ENCODE measurements around the gene SYNRG.

Gene SYNRG

GRCh38 chr17:37543637-37544052 is 65.6 kb downstream of the SYNRG start:
- CTCF ChIA-PET: interaction anchor here (0.8 kb wide), 1 partner anchor 273 kb away, joined by 5 read pairs; no protein-coding TSS in a partner anchor
- H3K36me3 Mint-ChIP-seq: peaks cover 51% of the 10 kb centered on the region

GRCh38 chr17:37541880-37542660 is 67.1 kb downstream of the SYNRG start:
- Mint-ChIP-seq H3K27me3 (no peaks in the 10 kb centered on the region), H3K4me3 (no peak overlapping the region), H3K27ac (peak overlapping the region; percentile 4), H3K4me1 (peaks cover 3% of the 10 kb centered on the region), H3K36me3 (peaks cover 60% of the 10 kb centered on the region), H3K9me3 (no peaks in the 10 kb centered on the region)
- DNase-seq: no peak
- CTCF ChIA-PET: no interaction called here

More at GRCh38 chr17:37543637-37544052, 65.6 kb downstream of the SYNRG start:
- DNase-seq: no peak
- peaks cover 3% of the 10 kb centered on the region for H3K4me1 Mint-ChIP-seq
- no peak overlapping the region for H3K4me3 Mint-ChIP-seq
- no peaks in the 10 kb centered on the region for H3K27me3 Mint-ChIP-seq
- no peak overlapping the region for H3K27ac Mint-ChIP-seq
- H3K9me3 Mint-ChIP-seq: no peaks in the 10 kb centered on the region

DNA sequence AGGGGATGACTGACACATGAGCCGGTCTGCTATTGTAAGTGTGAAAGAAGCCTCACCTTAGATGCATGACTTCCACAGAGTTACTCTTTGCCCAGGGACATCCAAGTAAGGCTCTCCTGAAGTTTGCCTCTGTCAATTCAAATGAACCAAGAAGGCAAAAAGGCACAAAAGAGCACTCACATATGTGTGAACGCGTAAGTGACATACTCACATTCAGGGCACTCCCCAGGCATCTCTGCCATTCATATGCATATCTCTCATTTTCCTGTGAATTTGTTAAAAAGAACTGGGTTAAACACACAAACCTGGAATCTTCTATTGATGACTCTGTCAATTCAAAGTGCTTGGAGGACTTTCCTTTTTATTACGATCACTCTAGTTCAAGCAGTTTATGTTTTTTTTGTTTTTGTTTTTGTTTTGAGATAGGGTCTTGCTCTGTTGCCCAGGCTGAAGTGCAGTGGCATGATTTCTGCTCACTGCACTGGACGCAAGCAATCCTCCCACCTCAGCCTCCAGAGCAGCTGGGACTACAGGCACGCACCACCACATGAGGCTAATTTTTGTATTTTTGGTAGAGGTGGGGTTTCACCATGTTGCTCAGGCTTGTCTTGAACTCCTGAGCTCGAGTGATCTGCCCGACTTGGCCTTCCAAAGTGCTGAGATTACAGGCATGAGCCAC is 70.1 kb downstream of the SYNRG start:
- H3K9me3 Mint-ChIP-seq: no peaks in the 10 kb centered on the region
- H3K27ac Mint-ChIP-seq: no peak overlapping the region
- DNase-seq: no peak
- H3K36me3 Mint-ChIP-seq: peaks cover 68% of the 10 kb centered on the region
- H3K27me3 Mint-ChIP-seq: no peaks in the 10 kb centered on the region
- CTCF ChIA-PET: no interaction called here
- no peak overlapping the region for H3K4me3 Mint-ChIP-seq
- no peaks in the 10 kb centered on the region for H3K4me1 Mint-ChIP-seq

DNA sequence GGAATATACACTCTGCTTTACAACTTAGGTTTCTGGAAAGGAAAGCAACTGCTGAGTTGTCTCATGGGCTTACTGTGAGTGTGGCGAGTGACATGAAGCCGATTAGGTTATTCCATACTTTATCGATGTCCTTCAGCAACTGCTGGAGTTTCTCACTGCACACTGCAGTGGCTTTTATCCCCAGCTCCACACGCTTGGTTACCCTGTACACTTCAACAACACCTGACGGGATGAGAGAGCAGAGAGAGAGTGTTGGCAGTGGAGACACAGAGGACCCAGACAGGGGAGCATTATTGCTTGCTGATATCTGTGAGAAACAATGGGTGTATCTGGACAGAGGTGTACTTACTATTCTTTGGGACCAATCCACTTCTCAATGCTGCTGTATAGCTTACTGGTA is 73.3 kb downstream of the SYNRG start:
- Mint-ChIP-seq H3K27ac (no peak overlapping the region), H3K36me3 (peaks cover 61% of the 10 kb centered on the region), H3K9me3 (no peaks in the 10 kb centered on the region), H3K4me3 (no peak overlapping the region), H3K27me3 (no peaks in the 10 kb centered on the region), H3K4me1 (no peaks in the 10 kb centered on the region)
- CTCF ChIA-PET: no interaction called here
- no peak for DNase-seq

DNA sequence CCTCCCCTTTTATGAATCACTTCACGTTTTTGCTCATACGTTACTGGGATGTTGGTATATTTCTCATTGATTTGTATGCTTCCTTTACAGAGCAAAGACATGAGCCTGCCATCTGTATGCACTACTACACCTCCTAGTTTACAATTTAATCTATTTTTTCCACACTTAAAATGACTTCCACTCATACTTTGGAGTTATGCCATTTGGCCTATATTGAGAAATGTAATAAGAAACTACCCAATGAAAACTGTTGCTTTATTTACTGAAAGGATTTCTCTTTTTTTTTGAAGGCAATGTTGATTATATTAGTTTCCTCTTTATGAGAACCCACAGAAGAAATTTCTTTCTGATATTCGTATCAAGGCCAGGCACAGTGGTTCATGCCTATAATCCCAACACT is 76.5 kb downstream of the SYNRG start:
- Mint-ChIP-seq H3K9me3 (no peaks in the 10 kb centered on the region), H3K4me1 (no peaks in the 10 kb centered on the region), H3K4me3 (no peak overlapping the region), H3K27me3 (no peaks in the 10 kb centered on the region), H3K27ac (no peak overlapping the region), H3K36me3 (peaks cover 59% of the 10 kb centered on the region)
- DNase-seq: no peak
- CTCF ChIA-PET: no interaction called here

DNA sequence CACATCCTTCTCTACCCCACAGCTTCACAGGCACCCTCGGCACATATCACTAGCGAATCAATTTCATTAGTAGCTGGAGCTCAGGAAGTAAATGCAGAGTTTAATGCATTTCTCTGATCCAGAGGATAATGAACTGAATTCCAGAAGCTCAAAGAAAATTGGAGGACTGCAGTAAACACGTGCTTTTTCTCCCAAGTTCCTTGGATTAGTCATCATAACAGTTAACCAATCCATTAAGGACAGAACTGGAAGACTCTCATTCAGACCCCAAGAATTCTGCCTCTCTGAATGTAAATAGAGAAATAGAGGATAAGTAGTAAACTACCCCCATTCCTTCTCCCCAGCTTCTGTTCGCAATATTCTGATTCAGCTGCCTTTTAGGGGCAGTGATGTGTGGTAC is 78.8 kb downstream of the SYNRG start:
- DNase-seq: no peak
- no peak overlapping the region for H3K27ac Mint-ChIP-seq
- CTCF ChIA-PET: no interaction called here
- H3K27me3 Mint-ChIP-seq: no peaks in the 10 kb centered on the region
- H3K9me3 Mint-ChIP-seq: no peaks in the 10 kb centered on the region
- H3K4me3 Mint-ChIP-seq: no peak overlapping the region
- peaks cover 53% of the 10 kb centered on the region for H3K36me3 Mint-ChIP-seq
- no peaks in the 10 kb centered on the region for H3K4me1 Mint-ChIP-seq

DNA sequence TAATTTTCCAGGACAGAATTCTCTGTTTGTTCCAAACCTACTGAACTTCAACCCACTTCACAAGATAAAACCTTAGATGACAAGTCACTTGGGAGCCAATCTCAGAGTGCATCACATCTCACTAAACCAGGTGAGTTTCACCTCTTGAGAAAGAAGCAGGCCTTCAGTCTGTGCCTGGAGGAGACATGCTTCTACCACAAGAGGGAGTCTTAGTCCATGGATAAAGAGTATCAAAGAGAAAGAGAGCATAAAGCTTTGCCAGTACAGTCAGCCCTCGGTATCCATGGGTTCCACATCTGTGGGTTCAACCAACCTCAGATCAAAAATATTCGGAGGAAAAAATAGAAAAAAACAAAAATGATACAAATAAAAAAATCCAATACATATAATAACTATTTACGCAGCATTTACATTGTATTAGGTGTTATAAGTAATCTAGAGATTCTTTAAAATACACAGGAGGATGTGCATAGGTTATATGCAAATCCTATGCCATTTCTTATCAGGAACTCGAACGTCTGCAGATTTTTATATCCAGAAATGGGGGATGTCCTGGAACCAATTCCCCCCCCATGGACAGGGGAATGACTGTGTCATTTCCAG is 81.9 kb downstream of the SYNRG start:
- H3K4me3 Mint-ChIP-seq: no peak overlapping the region
- no peaks in the 10 kb centered on the region for H3K9me3 Mint-ChIP-seq
- H3K27me3 Mint-ChIP-seq: no peaks in the 10 kb centered on the region
- CTCF ChIA-PET: interaction anchor here (0.6 to 2.9 kb wide), 10 partner anchors 10 to 291 kb away, joined by 3 to 14 read pairs (median 4); no protein-coding TSS in a partner anchor
- peaks cover 6% of the 10 kb centered on the region for H3K4me1 Mint-ChIP-seq
- no peak overlapping the region for H3K27ac Mint-ChIP-seq
- peaks cover 63% of the 10 kb centered on the region for H3K36me3 Mint-ChIP-seq
- peak; percentile 31 for DNase-seq

DNA sequence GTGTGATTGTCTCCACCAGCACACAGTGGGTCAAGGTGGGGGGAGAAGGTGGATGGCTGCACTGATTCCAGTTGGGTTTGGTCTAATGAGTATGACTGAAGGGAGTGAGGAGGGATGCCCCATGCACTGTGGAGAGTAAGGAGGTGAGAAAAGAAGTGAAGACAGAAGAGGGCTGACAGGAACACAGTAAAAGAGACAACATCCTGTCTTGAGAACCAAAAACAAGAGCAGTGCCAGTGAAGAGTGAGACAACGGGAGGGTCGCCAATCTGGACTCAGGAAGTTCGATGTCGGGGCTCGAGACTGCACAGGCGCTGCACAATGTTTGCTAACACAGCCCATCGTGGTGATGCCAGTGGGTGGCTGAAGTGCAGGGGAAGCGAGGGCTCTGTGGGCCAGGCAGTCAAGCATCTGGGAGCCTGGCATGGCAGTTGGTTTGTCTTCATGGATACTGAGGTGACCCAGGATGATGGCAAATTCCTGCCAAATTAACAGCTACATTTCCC is 85.5 kb downstream of the SYNRG start:
- DNase-seq: no peak
- H3K36me3 Mint-ChIP-seq: peaks cover 61% of the 10 kb centered on the region
- H3K27ac Mint-ChIP-seq: peak overlapping the region; percentile 21
- H3K4me3 Mint-ChIP-seq: no peak overlapping the region
- no peaks in the 10 kb centered on the region for H3K27me3 Mint-ChIP-seq
- CTCF ChIA-PET: no interaction called here
- H3K9me3 Mint-ChIP-seq: no peaks in the 10 kb centered on the region
- peaks cover 14% of the 10 kb centered on the region for H3K4me1 Mint-ChIP-seq

- no peak overlapping the region for H3K4me3 Mint-ChIP-seq
- H3K4me1 Mint-ChIP-seq: peaks cover 14% of the 10 kb centered on the region
- no peaks in the 10 kb centered on the region for H3K9me3 Mint-ChIP-seq
- no peak for DNase-seq
- CTCF ChIA-PET: interaction anchor here (1.4 kb wide), 1 partner anchor 148 kb away, joined by 4 read pairs; no protein-coding TSS in a partner anchor
- H3K27ac Mint-ChIP-seq: no peak overlapping the region
- H3K36me3 Mint-ChIP-seq: peaks cover 68% of the 10 kb centered on the region
- no peaks in the 10 kb centered on the region for H3K27me3 Mint-ChIP-seq
Observed at GRCh38 chr17:37521821-37522220, 87.4 kb downstream of the SYNRG start.

GRCh38 chr17:37520174-37520573 is 89.0 kb downstream of the SYNRG start:
- CTCF ChIA-PET: no interaction called here
- DNase-seq: no peak
- H3K4me1 Mint-ChIP-seq: peaks cover 14% of the 10 kb centered on the region
- no peak overlapping the region for H3K4me3 Mint-ChIP-seq
- no peak overlapping the region for H3K27ac Mint-ChIP-seq
- H3K36me3 Mint-ChIP-seq: peaks cover 66% of the 10 kb centered on the region
- no peaks in the 10 kb centered on the region for H3K27me3 Mint-ChIP-seq
- H3K9me3 Mint-ChIP-seq: no peaks in the 10 kb centered on the region

GRCh38 chr17:37519251-37519985 is 89.8 kb downstream of the SYNRG start:
- CTCF ChIA-PET: interaction anchor here (0.9 kb wide), 1 partner anchor 145 kb away, joined by 3 read pairs; no protein-coding TSS in a partner anchor
- Mint-ChIP-seq H3K27ac (no peak overlapping the region), H3K4me1 (peaks cover 14% of the 10 kb centered on the region), H3K9me3 (no peaks in the 10 kb centered on the region), H3K36me3 (peaks cover 61% of the 10 kb centered on the region), H3K27me3 (no peaks in the 10 kb centered on the region), H3K4me3 (no peak overlapping the region)
- DNase-seq: no peak

DNA sequence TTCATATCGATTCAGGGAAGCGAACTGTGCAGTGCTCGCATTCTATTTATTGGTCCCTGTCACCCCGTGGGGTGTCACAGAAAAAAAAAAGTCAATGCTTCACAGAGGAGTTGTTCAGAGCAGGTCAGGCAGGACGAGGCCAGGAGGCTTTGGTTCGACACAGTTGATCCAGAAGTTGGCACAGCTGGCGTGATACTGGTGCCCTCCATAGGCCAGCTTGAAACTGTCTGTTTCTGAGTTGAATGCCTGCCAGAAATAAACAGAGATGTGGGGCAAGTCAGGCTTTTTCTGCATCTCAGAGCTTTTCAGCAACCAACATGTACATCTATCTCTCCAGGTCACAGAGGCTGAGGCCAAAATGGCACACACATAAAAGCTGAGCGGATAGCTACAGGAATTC is 90.4 kb downstream of the SYNRG start:
- H3K36me3 Mint-ChIP-seq: peaks cover 60% of the 10 kb centered on the region
- CTCF ChIA-PET: interaction anchor here (0.9 kb wide), 1 partner anchor 145 kb away, joined by 3 read pairs; no protein-coding TSS in a partner anchor
- H3K27me3 Mint-ChIP-seq: no peaks in the 10 kb centered on the region
- no peaks in the 10 kb centered on the region for H3K9me3 Mint-ChIP-seq
- H3K4me3 Mint-ChIP-seq: no peak overlapping the region
- peaks cover 13% of the 10 kb centered on the region for H3K4me1 Mint-ChIP-seq
- no peak overlapping the region for H3K27ac Mint-ChIP-seq
- DNase-seq: no peak

DNA sequence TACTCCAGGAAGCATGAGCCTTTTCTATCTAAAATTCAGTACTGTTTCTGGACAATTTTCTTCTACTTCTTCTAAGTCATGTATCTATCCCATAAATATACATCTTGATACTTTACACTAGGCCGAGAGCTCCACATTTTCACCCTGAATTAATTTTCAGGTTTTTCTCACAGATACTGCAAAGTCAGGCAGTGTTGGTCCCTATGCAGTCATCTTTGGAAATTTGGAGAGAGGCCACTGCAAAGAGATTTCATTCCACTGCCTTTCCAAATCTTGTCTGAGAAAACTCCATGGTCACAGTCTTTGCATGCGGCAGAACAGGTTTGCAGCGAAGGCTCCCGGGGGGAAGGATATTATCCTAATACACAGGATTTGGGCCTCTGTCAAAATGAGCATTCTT is 91.3 kb downstream of the SYNRG start:
- CTCF ChIA-PET: interaction anchor here (1.5 kb wide), 1 partner anchor 10 kb away, joined by 4 read pairs; no protein-coding TSS in a partner anchor
- Mint-ChIP-seq H3K36me3 (peaks cover 57% of the 10 kb centered on the region), H3K27me3 (no peaks in the 10 kb centered on the region), H3K4me1 (peaks cover 8% of the 10 kb centered on the region), H3K27ac (no peak overlapping the region), H3K9me3 (no peaks in the 10 kb centered on the region), H3K4me3 (no peak overlapping the region)
- no peak for DNase-seq

- peaks cover 55% of the 10 kb centered on the region for H3K36me3 Mint-ChIP-seq
- DNase-seq: no peak
- H3K4me3 Mint-ChIP-seq: no peak overlapping the region
- no peaks in the 10 kb centered on the region for H3K27me3 Mint-ChIP-seq
- CTCF ChIA-PET: interaction anchor here (0.6 kb wide), 1 partner anchor 297 kb away, joined by 3 read pairs; no protein-coding TSS in a partner anchor
- H3K27ac Mint-ChIP-seq: no peak overlapping the region
- peaks cover 8% of the 10 kb centered on the region for H3K4me1 Mint-ChIP-seq
- no peaks in the 10 kb centered on the region for H3K9me3 Mint-ChIP-seq
Observed at GRCh38 chr17:37516127-37516571, 93.1 kb downstream of the SYNRG start.

Measured in activated naive CD4-positive, alpha-beta T cell treated with anti-CD3 and anti-CD28 coated beads, Interleukin-2, amount 10 ng/mL, durations not matched to agents 7 days and 5 days (primary cell).